HuH-7.5 (cell line): Measurements from ENCODE around the gene GUCY2C.

Experiments used
- DNase-seq: peaks from one replicate; pipeline ENCODE4 v3.0.0; 2011; ENCODE audit warnings: low spot score

The GUCY2C gene

DNA sequence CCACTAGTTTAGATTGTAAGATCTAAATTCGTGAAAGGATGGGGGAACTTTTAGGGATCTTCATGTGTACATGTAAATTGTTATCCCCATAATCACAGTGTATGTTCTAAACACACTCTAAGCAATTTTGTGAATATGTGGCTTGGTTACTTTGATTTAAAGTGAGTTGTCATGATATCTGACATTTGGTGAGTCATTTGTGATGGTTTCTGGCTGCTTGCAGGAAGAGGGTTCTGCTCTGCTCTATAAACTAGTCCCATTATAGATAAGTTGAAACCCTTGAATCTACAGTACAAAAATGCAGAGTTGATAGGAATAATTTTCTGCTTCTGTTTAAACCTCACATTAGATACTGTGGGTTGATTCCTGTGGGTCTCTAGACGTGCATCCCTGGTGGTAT is 14.8 kb downstream of the GUCY2C start:
- DNase-seq, result no peak

GRCh38 chr12:14681190-14681589 is 15.2 kb downstream of the GUCY2C start:
- no peak for DNase-seq

GRCh38 chr12:14678547-14679150 is 17.8 kb downstream of the GUCY2C start:
- DNase-seq, result no peak

DNA sequence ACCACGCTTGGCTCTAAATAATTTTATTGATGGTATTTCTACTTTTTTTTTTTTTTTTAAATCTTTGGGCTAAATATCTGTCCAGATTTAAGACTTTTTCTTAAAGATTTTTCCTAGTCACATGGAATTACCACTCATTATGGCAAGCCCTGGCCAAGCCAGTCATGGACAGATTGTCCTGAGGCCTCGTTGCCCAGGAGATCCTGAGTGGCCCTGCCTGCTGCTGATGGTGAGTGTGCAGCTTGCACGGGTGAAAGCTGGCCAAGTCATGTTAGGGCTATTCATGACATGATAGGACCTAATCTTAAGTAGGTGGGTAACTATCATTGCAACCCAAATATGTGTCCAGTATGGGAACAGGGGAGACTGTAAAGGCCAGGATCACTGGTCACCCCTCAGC is 27.8 kb downstream of the GUCY2C start:
- no peak for DNase-seq

DNA sequence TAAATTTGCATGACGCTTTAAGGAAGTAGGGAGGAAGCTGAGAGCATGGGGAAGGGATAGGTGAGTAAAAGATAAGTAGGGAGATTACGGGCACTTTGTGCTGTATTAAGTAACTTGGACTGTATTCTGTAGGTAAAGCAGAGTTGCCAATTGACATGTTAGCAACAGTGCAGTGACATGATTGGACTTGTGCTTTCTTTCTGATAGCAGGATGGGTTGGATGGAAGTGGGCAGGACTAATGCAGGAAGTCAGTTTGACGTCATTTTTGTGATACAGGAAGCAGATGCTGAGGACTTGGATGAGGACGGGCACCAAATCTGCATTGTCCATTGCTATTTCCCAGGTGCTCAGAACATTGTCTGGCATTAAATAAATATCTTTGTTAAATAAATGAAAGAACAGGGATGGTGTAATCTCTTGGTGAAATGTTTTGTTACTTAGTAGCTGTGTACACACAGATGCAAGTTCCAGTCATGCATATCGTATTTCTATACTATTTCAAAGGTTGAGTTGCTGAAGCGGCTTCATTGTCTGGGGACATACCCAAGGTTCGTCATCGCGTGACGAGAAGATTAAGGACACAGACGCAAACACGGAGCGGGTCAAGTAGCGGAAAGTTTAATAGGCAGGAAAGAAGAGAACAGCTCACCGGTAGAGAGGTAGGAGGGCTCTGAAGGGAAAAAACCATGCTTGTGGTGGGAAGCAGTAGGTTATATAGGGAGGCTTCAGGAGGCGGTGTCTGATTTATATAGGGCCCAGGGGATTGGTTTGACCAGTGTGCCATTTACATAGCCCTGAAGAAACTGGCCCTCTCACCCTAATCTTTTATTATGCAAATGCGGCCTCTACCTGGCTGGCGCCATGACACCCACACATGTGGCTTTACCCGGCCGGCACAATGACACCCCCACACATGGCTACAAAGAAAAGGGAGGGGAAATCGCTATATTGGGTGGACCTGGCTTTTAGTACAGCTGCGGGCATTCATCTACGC is 30.7 kb downstream of the GUCY2C start:
- DNase-seq, result no peak

GRCh38 chr12:14664434-14665023 is 31.9 kb downstream of the GUCY2C start:
- DNase-seq, result no peak

DNA sequence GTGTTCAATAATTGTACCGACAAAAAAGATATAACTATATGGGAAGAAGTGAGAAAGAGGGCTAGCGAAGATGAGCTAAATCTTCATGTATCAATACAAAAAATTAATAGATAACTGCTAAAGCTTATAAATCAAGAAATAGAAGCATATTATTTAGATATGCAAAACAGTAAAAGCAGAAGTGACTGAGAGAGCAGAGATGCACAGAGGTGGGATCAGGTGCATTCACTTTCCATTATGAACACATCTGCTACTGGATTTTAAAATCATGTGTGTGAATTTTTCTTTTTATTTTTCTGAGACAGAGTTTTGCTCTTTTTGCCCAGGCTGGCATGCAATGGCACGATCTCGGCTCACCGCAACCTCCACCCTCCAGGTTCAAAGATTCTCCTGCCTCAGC is 33.4 kb downstream of the GUCY2C start:
- DNase-seq, result no peak

DNA sequence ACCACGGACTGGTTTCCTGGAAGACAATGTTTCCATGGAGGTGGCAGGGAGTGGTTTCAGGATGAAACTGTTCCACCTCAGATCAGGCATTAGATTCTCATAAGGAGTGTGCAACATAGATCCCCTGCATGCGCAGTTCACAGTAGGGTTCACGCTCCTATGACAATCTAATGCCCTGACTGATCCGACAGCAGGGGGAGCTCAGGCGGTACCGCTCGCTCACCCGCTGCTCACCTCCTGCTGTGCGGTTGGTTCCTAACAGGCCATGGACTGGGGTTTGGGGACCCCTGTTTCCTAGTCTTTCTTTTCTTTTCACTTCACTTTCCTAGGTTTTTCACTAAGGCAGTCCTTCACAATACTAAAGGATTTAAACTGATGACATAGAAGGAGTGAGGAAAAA is 39.6 kb downstream of the GUCY2C start:
- no peak for DNase-seq

GRCh38 chr12:14655284-14655683 is 41.1 kb downstream of the GUCY2C start:
- no peak for DNase-seq

DNA sequence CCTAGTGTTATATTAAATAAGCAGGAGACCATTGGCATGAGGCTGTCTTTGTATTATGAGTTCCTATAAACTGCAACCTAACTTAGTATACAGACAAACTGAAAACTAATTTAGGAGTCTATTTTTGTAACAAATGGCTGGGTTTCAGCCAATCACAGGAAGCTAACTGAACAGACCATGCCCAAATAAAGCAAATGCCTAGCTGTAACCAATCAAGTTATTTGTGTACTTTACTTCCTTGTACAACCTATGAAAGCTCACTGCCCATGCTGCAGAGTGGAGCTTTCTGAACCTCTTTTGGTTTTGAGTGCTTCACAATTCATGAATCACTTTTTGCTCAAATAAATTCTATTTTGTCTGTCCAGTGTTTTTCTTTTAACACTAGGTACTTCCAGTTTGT is 41.6 kb downstream of the GUCY2C start:
- no peak for DNase-seq

DNA sequence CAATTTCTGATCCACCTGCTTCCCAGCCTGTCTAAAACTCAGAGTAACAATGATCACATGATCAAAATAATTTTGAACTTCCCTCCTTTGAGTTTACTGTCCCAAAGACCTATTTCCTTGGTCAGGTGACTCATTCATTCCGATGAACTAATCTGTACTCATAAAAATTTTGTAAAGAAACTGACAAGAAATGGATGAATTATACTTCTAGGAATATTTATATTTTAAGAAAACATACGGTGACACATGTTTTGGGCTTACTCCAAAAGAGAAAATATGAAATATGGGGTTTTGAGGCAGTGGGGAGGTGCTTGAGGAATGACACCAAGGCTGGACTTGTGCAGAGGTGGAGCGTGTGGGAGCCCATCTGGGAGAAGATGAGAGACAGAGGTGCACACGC is 42.0 kb downstream of the GUCY2C start:
- no peak for DNase-seq

DNA sequence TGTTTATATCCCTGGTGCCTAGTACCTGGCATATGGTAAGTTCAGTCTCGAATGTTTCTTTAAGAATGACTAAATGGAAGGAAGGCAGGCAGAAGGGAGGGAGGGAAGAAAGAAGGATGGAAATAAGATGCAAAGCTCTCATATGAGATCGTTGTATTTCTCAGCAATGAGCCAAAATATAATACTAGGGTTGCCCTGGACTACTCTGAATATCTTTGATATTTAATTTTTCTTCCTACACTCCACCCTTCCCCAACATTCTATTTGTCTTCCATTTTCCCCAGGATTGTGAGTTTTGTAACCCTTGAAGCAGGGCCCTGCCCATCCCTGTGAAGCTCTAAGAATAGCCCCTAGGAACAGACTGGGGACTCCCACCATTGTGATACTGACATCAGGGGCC is 43.9 kb downstream of the GUCY2C start:
- no peak for DNase-seq

DNA sequence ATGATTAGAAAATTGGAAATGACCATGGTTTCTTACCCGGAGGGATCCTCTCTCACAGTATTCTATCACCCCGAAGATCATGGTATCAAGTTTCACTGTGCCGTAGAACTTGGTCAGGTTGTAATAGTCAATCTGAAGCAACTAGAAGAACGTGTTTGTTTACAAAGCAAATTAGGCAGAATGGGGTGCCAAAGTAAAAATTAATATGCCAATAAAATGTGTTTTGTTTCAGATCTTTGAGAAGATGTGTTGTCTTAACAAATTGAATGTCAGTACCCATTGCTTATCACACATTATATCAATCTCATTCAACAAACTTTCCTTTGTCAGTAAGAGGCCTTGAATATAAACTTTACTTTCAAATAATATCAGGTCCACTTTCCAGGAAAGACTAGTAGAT is 45.0 kb downstream of the GUCY2C start:
- no peak for DNase-seq

DNA sequence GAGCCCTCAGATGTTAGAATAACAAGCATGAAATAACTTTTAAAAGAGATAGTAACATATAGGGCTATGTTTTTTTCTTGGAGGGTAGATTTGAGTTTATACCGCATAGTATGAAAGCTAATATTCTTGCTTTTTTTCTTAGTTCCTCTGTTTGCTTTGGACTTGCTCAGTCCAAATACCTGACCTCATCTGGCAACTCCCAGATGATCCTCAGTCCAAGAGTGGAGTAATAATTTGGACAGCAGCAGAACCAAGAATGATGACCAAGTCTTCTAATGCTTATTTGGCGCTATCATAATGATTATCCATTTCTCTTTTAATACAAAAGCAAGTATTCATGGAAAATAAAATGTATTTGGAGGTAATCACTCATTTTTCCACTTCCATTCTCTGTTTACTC is 45.6 kb downstream of the GUCY2C start:
- DNase-seq, result no peak

DNA sequence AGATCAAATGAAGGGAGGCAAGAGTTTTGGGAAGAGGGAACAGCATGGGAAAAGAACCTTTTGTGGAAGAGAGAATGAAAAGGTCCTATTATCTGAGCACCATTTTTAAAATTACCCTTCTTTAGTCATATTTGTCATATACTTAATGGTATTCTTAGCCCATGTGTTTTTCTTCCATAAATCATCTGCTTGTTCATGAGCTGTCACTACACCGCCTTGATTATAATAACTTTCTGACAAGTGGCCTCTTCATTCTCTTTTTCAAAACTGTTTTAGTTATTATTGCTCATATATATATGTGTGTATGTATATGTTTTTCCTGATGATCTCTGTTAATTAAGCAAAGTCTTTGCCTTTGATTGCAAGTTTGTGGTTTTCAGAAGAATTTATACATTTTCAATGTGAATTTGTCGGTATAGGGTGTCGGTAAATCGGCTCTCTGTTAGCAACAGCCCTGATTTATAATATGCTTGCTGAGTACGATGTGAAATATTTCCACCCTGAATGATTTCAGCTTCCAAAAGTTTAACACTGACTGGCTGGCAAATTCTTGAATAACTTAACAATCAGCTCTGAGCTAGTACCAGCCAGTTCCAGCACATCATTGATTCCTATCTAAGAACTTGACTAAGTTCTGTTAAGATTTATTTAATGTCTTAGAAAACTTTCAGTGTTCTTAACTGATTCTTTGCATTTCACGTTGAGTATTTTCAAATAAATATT is 49.2 kb downstream of the GUCY2C start:
- DNase-seq, result no peak

GRCh38 chr12:14643251-14643650 is 53.1 kb downstream of the GUCY2C start:
- DNase-seq, result no peak

GRCh38 chr12:14638066-14638465 is 58.3 kb downstream of the GUCY2C start:
- DNase-seq, result no peak

- no peak for DNase-seq
Observed at GRCh38 chr12:14635776-14636175, 60.6 kb downstream of the GUCY2C start.

- DNase-seq, result no peak
Observed at GRCh38 chr12:14630793-14631192, 65.6 kb downstream of the GUCY2C start.

DNA sequence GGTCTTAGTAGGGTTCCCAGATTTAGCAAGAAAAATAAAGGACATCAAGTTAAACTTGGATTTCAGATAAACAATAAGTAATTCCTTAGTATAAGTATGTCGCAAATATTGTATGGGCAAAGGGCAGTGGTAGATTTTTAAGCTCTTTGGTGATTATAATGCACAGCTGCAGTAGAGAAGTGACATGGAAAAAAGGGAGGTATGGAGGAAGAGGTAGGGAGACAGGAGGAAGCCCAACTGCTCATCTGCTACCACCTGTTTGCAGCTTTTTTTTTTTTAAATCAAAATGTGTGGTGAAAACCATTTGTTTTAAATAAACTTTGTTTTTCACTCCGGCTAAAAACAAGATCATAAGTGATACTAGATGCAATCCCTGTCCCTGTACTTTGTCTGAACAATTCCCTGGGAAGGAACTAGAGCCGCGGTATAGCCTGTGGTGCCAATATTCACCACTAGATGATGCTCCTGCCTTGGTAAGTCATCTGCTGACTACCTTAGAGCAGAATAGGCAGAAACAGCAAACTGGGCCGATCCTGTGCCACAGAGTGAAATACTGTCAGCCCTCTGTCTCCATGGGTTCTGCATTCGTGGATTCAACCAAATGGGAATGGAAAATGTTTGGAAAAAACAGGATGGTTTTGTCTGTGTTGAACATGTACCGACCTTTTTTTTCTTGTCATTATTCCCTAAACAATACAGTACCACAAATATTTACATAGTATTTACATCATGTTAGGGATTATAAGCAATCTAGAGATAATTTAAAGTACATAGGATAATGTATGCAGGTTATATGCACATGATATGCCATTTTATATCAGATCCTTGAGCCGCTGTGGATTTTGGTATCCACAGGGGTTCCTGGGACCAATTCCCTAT is 66.3 kb downstream of the GUCY2C start:
- DNase-seq, result peak; percentile 32

DNA sequence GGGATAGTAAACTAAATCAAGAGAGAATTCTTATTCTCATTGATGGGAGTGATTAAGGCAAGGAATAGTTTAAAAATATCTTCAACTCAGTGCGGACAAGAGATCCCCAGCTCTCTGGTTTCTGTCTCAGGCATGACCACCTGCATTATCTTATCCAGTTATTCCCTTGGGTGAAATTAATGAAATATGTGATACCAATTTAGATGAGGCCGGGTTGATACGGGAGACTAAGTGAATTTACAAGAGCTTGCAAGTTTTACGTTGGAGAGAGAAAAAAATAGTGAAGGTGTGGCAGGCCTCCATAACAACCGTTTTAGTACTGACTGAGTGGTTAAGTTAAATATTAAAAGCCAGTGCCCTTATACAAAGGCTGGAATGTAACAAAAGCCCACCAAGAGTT is 67.6 kb downstream of the GUCY2C start:
- no peak for DNase-seq

DNA sequence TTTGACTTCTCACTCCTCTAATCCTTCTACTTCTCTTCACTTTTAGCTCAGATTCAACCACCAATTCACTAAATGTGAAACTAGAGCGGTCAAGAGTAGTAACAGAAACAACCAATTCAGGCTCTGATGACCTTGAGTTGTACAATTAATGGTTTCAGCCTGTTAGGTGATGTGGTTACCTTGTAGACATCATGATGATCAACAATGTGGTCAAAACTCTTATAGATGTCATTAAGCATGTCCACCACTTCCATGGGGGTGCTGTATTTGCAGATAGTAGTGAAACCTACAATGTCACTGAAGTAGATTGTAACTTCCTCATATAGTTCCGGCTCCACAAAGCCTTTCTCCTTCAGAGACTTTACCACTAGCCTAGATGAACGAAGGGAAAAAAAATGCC is 74.6 kb downstream of the GUCY2C start:
- no peak for DNase-seq
